Measurements from ENCODE around the gene B4GALT4.

- TF ChIP-seq CTCF (IDR thresholded peaks at IDR 0.05): no peak
- TF ChIP-seq POLR2A (IDR thresholded peaks at IDR 0.05): no peak
These were observed 13.4 kb downstream of the B4GALT4 start for GRCh38 chr3:119227070-119227850.

Data from breast epithelium (tissue), 3 donors.